Osteoblast (primary cell): ENCODE measurements around the gene IDH2. TPM values are rescaled to one million over a fixed set of nuclear protein-coding genes. Genes with fewer than 3 reads are reported as not detected.

Source experiments
- DNase-seq: peaks from one replicate; pipeline ENCODE4 v3.0.0; 2011; ENCODE audit warnings: low spot score, mixed read lengths; ENCODE audit not compliant: insufficient read length; ENCODE audit errors: missing footprints
- H2AFZ ChIP-seq: 2 replicates; pipeline ENCODE4 v1.6.0; 2011; ENCODE audit warnings: mild to moderate bottlenecking, low read length
- H3K27ac ChIP-seq: 2 replicates; pipeline ENCODE4 v1.5.1; 2011; ENCODE audit warnings: mild to moderate bottlenecking, low read depth, low read length, moderate library complexity
- H3K27me3 ChIP-seq: 2 replicates; pipeline ENCODE4 v1.6.0; 2012; ENCODE audit warnings: mild to moderate bottlenecking, control low read depth, inconsistent platforms, low read length, moderate library complexity; ENCODE audit not compliant: insufficient read depth
- H3K36me3 ChIP-seq: 2 replicates; pipeline ENCODE4 v1.5.1; 2011; ENCODE audit warnings: mild to moderate bottlenecking, low read length, control low read depth, moderate library complexity; ENCODE audit not compliant: insufficient read depth
- H3K4me1 ChIP-seq: 2 replicates; pipeline ENCODE4 v1.5.1; 2011; ENCODE audit warnings: mild to moderate bottlenecking, low read length, control low read depth, moderate library complexity; ENCODE audit not compliant: insufficient read depth
- H3K4me2 ChIP-seq: 2 replicates; pipeline ENCODE4 v1.6.0; 2011; ENCODE audit warnings: mild to moderate bottlenecking, low read length; ENCODE audit not compliant: insufficient read depth
- H3K4me3 ChIP-seq: fragments of 200-600 bp; sonication (generic); 3 replicates; pipeline ENCODE4 v1.5.1; 2012; ENCODE audit warnings: mild to moderate bottlenecking, low read length, inconsistent platforms; ENCODE audit not compliant: insufficient read depth
- H3K79me2 ChIP-seq: 2 replicates; pipeline ENCODE4 v1.6.0; 2012; ENCODE audit warnings: mild to moderate bottlenecking, low read length, control low read depth, inconsistent platforms; ENCODE audit not compliant: insufficient read depth
- H3K9me3 ChIP-seq: 2 replicates; pipeline ENCODE4 v1.5.1; 2011; ENCODE audit warnings: low read depth, low read length, control low read depth
- H4K20me1 ChIP-seq: 2 replicates; pipeline ENCODE4 v1.6.0; 2012; ENCODE audit warnings: mild to moderate bottlenecking, low read length, control low read depth; ENCODE audit not compliant: insufficient read depth
- total RNA-seq: library from RNA; depleted of rRNA; stranded (reverse); fragments of >200 nt; gene quantifications from 2 replicates; pipeline ENCODE4 v1.2.3, GENCODE V29; 2012
- TF ChIP-seq, protein P1 (sequence below): IDR thresholded peaks from 2 replicates; pipeline ENCODE4 v1.5.1; 2011; ENCODE audit warnings: mild to moderate bottlenecking, low read depth, low read length, moderate library complexity; ENCODE audit errors: extremely low read depth

IDH2 gene
- total RNA-seq, 1 donor, result 51.0 TPM

DNA sequence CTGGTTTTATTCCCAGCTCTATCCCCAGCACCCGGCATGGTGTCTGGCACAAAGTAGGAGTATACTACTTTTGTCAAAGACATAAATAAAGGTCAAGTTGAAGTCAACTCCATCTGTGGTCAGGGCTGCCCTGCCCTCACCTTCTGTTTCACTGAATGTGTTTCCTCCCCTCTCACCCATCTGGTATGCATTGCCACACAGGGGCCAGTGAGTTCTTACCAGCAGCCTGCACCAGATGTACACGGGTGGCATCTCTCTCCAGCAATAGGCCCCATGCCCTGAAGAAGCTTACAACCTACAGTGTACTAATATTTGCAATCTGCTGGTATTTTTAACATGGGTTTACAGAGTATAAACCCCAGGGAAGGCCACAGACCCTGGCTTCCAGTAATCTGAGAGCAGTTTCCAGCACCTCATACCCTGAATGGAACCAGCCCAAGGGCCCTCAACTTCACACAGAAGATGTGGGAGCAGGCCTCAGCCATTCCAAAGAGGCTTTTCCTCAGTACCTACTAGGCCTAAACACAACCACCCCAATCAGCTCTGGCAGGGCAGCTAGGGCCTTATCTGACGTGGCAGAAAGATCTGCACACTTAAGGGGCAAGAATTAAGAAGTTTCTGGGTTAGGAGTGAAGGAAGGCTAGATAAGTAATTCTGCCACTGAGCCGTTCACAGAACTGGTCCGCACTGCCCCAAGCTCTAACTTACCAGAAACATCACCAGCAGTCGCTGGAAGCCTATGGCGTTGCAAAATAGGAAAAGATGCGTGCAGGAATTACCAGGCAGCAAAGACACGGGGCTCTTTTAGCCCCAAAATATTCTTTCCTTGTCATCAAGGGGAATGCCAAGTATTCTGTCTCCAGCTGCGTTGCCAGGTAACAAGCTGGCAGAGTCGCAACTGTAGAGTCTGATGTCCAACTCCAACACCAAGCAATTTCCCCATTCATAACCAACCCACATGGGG is 2.1 kb downstream of the IDH2 start:
- Histone ChIP-seq H3K27me3 (no peaks in the 10 kb centered on the region), H4K20me1 (peaks cover 13% of the 10 kb centered on the region), H3K4me3 (no peak overlapping the region), H2AFZ (no peak overlapping the region), H3K9me3 (no peaks in the 10 kb centered on the region), H3K4me1 (peaks cover 38% of the 10 kb centered on the region), H3K27ac (peak overlapping the region; percentile 79), H3K4me2 (peak overlapping the region; percentile 83), H3K79me2 (peaks cover 34% of the 10 kb centered on the region), H3K36me3 (no peaks in the 10 kb centered on the region)
- DNase-seq, result peak; percentile 51
- TF ChIP-seq, protein P1, sequence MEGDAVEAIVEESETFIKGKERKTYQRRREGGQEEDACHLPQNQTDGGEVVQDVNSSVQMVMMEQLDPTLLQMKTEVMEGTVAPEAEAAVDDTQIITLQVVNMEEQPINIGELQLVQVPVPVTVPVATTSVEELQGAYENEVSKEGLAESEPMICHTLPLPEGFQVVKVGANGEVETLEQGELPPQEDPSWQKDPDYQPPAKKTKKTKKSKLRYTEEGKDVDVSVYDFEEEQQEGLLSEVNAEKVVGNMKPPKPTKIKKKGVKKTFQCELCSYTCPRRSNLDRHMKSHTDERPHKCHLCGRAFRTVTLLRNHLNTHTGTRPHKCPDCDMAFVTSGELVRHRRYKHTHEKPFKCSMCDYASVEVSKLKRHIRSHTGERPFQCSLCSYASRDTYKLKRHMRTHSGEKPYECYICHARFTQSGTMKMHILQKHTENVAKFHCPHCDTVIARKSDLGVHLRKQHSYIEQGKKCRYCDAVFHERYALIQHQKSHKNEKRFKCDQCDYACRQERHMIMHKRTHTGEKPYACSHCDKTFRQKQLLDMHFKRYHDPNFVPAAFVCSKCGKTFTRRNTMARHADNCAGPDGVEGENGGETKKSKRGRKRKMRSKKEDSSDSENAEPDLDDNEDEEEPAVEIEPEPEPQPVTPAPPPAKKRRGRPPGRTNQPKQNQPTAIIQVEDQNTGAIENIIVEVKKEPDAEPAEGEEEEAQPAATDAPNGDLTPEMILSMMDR, result no peak

DNA sequence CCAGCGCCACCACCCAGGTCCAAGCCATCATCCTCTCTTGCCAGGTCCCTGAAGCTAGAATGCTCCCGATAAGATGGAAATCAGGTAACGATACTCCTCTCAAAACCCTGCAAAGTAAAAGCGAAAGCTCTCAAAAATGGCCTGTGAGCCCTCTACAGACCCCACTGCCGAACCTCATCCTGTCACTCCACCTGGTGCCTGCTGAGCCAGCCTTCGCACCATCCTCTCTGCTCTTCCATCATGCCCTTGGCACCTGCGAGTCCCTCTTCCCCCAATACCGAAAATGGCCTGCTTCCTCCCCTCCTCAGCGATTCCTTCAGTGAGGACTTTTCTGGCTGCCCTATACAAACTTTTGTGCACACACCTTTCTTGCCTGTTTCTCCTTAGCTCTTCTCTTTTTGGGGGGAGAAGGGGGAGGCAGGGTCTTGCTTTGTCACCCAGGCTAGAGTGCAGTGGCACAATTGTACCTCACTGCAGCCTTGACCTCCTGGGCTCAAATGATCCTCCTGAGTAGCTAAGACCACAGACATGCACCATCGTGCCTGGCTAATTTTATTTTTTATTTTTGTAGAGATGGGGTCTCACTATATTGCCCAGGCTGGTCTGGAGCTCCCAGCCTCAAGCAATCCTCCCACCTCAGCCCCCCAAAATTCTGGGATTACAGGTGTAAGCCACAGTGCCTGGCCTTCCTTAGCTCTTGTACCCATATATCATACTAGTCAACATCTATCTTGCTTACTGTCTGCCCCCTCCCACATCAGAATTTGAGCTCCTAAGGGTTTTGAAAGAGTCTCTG is 3.0 kb downstream of the IDH2 start:
- H3K4me1 ChIP-seq, result peaks cover 39% of the 10 kb centered on the region
- DNase-seq, result peak; percentile 65
- H3K27ac ChIP-seq, result peak overlapping the region; percentile 75
- peaks cover 36% of the 10 kb centered on the region for H3K79me2 ChIP-seq
- no peaks in the 10 kb centered on the region for H3K9me3 ChIP-seq
- no peaks in the 10 kb centered on the region for H3K36me3 ChIP-seq
- no peak overlapping the region for H3K4me2 ChIP-seq
- H3K27me3 ChIP-seq, result no peaks in the 10 kb centered on the region
- TF ChIP-seq, protein P1, result no peak
- H4K20me1 ChIP-seq, result peaks cover 13% of the 10 kb centered on the region
- no peak overlapping the region for H3K4me3 ChIP-seq
- H2AFZ ChIP-seq, result no peak overlapping the region

DNA sequence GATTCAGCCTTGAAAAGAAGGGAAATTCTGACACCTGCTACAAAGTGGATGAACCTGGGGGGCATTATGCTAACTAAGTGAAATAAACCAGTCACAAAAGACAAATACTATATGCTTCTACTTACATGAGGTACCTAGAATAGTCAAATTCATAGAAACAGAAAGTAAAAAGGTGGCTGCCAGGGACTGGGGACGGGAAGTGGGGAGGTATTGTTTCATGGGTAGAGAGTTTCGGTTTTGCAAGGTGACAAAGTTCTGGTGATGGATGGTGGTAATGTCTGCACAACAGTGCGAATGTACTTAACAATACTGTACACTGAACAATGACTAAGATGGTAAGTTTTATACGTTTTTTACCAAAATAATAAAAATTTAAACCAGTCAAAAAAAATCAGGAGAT is 4.8 kb downstream of the IDH2 start:
- Histone ChIP-seq H3K36me3 (no peaks in the 10 kb centered on the region), H3K4me3 (no peak overlapping the region), H3K4me1 (peaks cover 44% of the 10 kb centered on the region), H3K27ac (peak overlapping the region; percentile 75), H4K20me1 (peaks cover 19% of the 10 kb centered on the region), H3K27me3 (no peaks in the 10 kb centered on the region), H3K4me2 (peak overlapping the region; percentile 78), H2AFZ (no peak overlapping the region), H3K9me3 (no peaks in the 10 kb centered on the region), H3K79me2 (peaks cover 39% of the 10 kb centered on the region)
- DNase-seq, result no peak
- TF ChIP-seq, protein P1, result no peak

DNA sequence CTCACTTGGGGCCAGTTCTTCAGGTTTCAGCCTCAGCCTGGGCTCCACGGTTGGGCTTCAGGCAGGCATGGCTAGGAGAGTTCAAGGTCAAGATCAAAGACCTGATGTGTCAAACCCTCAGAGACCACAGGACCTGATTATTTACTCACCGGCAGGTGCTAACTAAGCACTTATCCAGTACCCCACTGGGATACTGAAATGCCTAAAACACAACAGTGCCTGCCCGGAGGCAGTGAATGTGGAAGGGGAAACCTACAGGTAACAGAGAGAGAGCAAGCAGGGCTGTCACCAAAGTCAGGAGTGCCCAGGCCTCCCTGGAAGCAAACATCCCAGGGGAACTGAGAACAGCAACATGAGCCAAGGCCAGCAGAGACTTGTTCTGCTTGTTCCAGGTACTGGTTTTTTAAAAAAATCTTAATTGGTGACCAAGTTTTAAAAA is 6.7 kb downstream of the IDH2 start:
- TF ChIP-seq, protein P1, result no peak
- no peak for DNase-seq
- Histone ChIP-seq H4K20me1 (peaks cover 19% of the 10 kb centered on the region), H3K36me3 (no peaks in the 10 kb centered on the region), H2AFZ (no peak overlapping the region), H3K4me1 (peaks cover 34% of the 10 kb centered on the region), H3K4me3 (no peak overlapping the region), H3K27me3 (no peaks in the 10 kb centered on the region), H3K9me3 (no peaks in the 10 kb centered on the region), H3K79me2 (peaks cover 32% of the 10 kb centered on the region), H3K4me2 (no peak overlapping the region), H3K27ac (no peak overlapping the region)
